Panc1 (cell line): ENCODE results near the gene ST8SIA6.

Experiments used
- POLR2AphosphoS5 ChIP-seq: IDR thresholded peaks from 2 replicates; pipeline ENCODE4 v1.6.1; 2012; ENCODE audit warnings: mild to moderate bottlenecking, low read depth, low read length, moderate library complexity
- SIN3A ChIP-seq: IDR thresholded peaks from 2 replicates; pipeline ENCODE4 v1.6.1; 2012; ENCODE audit warnings: low read depth, mild to moderate bottlenecking, low read length, moderate library complexity, borderline replicate concordance; ENCODE audit not compliant: insufficient read depth
- TCF7L2 ChIP-seq: IDR thresholded peaks from 2 replicates; pipeline ENCODE4 v1.6.1; 2011; ENCODE audit warnings: mild to moderate bottlenecking, low read depth, low read length, inconsistent platforms
- TF ChIP-seq, protein P1 (sequence below): fragments of 450-650 bp; IDR thresholded peaks from 2 replicates; pipeline ENCODE4 v1.5.1; 2017; ENCODE audit warnings: mild to moderate bottlenecking
- TF ChIP-seq, protein P2 (sequence below), 2 experiments: IDR thresholded peaks; 2 replicates each; pipeline ENCODE4 v1.6.1; 2011 to 2012; ENCODE audit warnings: low read depth in 2 of 2, control low read depth in 1 of 2, low read length in 1 of 2, mild to moderate bottlenecking in 1 of 2, moderate library complexity in 1 of 2; ENCODE audit not compliant: insufficient read depth in 1 of 2

DNA sequence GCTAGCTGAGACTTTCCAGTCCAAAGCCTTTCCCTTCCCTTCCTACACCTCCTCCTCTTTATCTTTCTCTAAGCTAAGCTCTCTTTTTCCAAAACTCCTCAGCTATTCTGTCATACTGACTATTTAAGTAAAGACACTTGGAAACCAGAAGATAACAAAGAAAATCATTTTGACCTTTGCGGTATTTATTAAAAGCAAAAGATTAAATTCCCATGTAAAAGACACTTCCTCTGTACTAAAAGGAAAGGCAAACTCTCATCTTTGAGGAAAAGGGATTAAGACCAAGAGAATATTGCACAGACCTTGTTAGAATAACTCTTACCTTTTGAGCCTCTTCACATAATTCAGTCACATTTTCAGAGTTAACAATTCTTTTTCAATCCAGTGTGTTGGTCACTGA, 15.8 kb downstream of the ST8SIA6 start:
- TF ChIP-seq, protein P1, sequence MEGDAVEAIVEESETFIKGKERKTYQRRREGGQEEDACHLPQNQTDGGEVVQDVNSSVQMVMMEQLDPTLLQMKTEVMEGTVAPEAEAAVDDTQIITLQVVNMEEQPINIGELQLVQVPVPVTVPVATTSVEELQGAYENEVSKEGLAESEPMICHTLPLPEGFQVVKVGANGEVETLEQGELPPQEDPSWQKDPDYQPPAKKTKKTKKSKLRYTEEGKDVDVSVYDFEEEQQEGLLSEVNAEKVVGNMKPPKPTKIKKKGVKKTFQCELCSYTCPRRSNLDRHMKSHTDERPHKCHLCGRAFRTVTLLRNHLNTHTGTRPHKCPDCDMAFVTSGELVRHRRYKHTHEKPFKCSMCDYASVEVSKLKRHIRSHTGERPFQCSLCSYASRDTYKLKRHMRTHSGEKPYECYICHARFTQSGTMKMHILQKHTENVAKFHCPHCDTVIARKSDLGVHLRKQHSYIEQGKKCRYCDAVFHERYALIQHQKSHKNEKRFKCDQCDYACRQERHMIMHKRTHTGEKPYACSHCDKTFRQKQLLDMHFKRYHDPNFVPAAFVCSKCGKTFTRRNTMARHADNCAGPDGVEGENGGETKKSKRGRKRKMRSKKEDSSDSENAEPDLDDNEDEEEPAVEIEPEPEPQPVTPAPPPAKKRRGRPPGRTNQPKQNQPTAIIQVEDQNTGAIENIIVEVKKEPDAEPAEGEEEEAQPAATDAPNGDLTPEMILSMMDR: no peak
- TF ChIP-seq, protein P2, sequence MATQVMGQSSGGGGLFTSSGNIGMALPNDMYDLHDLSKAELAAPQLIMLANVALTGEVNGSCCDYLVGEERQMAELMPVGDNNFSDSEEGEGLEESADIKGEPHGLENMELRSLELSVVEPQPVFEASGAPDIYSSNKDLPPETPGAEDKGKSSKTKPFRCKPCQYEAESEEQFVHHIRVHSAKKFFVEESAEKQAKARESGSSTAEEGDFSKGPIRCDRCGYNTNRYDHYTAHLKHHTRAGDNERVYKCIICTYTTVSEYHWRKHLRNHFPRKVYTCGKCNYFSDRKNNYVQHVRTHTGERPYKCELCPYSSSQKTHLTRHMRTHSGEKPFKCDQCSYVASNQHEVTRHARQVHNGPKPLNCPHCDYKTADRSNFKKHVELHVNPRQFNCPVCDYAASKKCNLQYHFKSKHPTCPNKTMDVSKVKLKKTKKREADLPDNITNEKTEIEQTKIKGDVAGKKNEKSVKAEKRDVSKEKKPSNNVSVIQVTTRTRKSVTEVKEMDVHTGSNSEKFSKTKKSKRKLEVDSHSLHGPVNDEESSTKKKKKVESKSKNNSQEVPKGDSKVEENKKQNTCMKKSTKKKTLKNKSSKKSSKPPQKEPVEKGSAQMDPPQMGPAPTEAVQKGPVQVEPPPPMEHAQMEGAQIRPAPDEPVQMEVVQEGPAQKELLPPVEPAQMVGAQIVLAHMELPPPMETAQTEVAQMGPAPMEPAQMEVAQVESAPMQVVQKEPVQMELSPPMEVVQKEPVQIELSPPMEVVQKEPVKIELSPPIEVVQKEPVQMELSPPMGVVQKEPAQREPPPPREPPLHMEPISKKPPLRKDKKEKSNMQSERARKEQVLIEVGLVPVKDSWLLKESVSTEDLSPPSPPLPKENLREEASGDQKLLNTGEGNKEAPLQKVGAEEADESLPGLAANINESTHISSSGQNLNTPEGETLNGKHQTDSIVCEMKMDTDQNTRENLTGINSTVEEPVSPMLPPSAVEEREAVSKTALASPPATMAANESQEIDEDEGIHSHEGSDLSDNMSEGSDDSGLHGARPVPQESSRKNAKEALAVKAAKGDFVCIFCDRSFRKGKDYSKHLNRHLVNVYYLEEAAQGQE (IDR thresholded peaks at IDR 0.05; ENCODE audit: insufficient read depth in 1 of 2, low read depth in 2 of 2, low read length in 1 of 2): no peak
- no peak for TF ChIP-seq POLR2AphosphoS5
- no peak for TF ChIP-seq SIN3A
- TF ChIP-seq TCF7L2: no peak
